Frontal cortex (tissue), 4 donors: ENCODE measurements around the gene CHD1L. TPM values are rescaled to one million over a fixed set of nuclear protein-coding genes. Genes with fewer than 3 reads are reported as not detected.
"Not testable (repeated sequence)": the region's sequence is repeated elsewhere in the genome, so short reads cannot be mapped to it uniquely, and the experiment has no call there.

ENCODE experiments used
- DNase-seq, 2 donors: peaks; one replicate each; pipeline ENCODE4 v3.0.0; 2012; ENCODE audit warnings: low spot score in 2 of 2
- FAIRE-seq: peaks from 2 replicates; lab custom pipeline; 2012; peaks lifted over from hg19 to GRCh38; lab: Jason Lieb, UNC
- total RNA-seq: library from RNA; depleted of rRNA; stranded (reverse); fragments of >200 nt; gene quantifications from one replicate; pipeline ENCODE4 v1.2.3, GENCODE V29; 2014
- donor health status: control.
- donor health status: control.
- donor health status: control.

The CHD1L gene
- total RNA-seq, 1 donor from 2014 or later = 16.3 TPM

DNA sequence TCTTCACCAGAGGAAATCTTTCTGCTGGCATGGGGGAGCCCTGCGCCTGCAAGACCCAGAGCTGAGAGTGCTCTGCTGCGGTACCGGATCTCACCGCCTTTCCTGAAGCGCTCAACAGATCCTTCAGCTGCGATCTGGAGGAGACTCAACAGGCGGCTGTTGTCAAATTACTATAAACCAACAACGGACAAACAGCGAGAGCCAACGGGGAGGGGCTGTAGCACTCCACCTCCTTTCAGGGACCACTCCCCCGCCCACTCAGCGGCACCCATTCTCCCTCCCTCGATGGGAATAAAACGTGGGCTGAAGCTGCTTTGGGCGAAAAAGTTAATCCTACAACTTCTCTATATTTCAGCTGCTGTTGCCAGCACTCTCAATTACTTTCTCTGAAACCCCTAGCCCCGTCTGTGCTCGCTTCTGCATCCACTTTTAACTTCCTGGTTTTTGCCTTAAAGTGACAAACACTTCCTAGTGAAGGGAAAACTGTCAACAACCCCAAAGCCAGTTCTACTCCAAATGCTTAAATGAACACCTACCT is 17.2 kb upstream of the CHD1L start, which contains the start of gene FMO5:
Gene FMO5 (minus strand): TSS at position 147 of the 538 bp plus-strand sequence. CDS start 310 bp downstream, outside the sequence.
- DNase-seq (peak in 1 of 2 donors; percentile 53), FAIRE-seq (no peak)

DNA sequence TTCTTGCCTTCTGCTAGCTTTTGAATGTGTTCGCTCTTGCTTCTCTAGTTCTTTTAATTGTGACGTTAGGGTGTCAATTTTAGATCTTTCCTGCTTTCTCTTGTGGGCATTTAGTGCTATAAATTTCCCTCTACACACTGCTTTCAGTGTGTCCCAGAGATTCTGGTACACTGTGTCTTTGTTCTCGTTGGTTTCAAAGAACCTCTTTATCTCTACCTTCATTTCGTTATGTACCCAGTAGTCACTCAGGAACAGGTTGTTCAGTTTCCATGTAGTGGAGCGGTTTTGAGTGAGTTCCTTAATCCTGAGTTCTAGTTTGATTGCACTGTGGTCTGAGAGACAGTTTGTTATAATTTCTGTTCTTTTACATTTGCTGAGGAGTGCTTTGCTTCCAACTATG is 11.5 kb upstream of the CHD1L start:
- DNase-seq, FAIRE-seq: not testable (repeated sequence)

- not testable (repeated sequence) for DNase-seq, FAIRE-seq
Observed at GRCh38 chr1:147233903-147234302, 8.6 kb upstream of the CHD1L start.

GRCh38 chr1:147235822-147236221 is 6.7 kb upstream of the CHD1L start:
- DNase-seq (no peak), FAIRE-seq (no peak)

DNA sequence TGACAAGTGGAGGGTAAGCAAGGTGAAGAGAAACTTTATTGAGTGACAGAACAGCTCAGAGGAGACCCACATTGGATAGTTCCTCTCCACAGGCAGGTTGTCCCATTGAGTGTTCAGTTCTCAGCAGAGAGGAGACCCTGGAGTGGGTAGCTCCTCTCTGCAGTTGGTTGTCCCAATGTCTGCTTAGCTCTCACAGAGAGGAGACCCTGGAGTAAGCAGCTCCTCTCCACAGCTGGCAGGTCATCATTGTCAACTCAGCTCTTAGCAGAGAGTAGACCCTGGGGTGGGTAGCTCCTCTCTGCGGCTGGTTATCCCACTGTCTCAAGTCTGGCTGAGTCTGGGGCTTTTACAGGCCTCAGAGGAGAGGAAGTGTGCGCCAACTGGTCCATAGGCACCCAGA is 6.0 kb upstream of the CHD1L start:
- FAIRE-seq (no peak), DNase-seq (no peak)

DNA sequence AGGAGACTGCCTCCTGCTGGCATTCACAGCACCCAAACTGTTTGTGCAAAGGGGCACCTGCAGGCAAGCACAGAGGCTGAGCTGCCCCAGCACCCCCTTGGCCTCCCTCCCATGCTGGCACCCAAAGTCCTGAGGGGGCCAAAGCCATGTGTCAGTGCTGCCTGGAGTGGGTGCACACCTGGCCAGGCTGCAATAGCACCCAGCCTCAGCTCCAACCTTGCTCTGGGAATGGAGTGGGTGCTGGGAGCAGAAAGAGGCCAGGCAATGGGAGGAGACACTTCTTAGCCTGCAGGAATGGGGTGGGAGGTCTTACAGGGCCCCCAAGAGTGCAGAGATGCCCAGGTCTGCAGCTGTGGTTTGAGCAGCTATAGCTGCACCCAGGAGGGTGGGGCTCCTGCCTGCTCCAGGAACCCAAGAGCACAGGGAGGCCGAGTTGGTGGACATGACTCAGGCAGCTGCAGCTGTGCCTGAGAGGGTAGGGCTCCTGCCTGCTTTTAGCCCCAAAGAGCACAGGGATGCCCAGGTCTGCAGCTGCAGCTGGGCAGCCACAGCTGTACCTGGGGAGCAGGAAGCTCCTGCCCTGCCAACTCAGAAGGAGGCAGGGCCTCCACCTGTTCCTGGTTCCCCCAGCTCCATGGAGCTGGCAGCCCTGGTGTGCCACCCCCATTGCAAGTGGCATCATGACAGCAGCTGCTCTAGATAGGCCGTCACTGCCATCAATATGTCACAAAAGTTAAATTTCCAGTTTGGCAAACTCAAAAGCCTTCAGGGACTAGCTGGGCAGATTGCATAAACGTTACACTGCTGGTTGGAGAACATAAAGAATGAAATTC is 5.3 kb upstream of the CHD1L start:
- no peak for FAIRE-seq
- DNase-seq = no peak

GRCh38 chr1:147238053-147238902 is 4.2 kb upstream of the CHD1L start:
- DNase-seq = no peak
- no peak for FAIRE-seq

GRCh38 chr1:147238925-147239820 is 3.3 kb upstream of the CHD1L start:
- FAIRE-seq (no peak), DNase-seq (no peak)

DNA sequence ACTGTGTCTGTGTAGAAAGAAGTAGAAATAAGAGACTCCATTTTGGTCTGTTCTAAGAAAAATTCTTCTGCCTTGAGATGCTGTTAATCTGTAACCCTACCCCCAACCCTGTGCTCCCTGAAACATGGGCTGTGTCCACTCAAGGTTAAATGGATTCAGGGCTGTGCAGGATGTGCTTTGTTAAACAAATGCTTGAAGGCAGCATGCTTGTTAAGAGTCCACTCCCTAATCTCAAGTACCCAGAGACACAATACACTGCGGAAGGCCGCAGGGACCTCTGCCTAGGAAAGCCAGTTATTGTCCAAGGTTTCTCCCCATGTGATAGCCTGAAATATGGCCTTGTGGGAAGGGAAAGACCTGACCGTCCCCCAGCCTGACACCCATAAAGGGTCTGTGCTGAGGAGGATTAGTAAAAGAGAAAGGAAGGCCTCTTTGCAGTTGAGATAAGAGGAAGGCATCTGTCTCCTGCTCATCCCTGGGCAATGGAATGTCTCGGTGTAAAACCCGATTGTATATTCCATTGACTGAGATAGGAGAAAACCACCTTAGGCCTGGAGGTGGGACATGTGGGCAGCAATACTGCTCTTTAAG is 2.3 kb upstream of the CHD1L start:
- not testable (repeated sequence) for DNase-seq, FAIRE-seq

GRCh38 chr1:147241934-147242448 is 493 bp upstream of the CHD1L start:
- no peak for DNase-seq
- FAIRE-seq = no peak

DNA sequence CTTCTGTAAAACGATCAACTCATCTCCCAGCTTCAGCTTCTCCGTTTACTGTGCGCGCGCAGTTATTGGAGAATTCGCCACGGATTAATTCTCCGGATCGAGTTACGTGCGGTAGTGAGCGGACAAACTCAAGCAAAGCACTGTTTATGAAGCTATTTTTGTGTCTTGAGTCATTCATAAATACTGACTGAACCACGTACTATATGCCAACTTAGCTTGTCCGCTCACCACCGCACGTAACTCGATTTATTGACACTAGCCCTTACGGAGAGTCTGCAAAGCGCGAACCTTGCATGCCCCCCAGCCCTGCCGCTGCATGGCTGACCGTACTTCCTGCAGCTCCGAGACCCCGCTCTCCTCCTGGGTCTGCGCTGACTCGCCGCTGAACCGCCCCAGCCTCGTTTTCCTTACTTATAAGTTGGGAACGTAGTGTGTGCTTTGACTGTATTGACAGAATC is 773 bp downstream of the CHD1L start:
- DNase-seq (peak in 1 of 2 donors; percentile 17), FAIRE-seq (no peak)

GRCh38 chr1:147243841-147244240 is 1.4 kb downstream of the CHD1L start:
- FAIRE-seq (no peak), DNase-seq (no peak)

- FAIRE-seq (no peak), DNase-seq (no peak)
Observed at GRCh38 chr1:147245129-147245528, 2.6 kb downstream of the CHD1L start.

- DNase-seq = no peak
- no peak for FAIRE-seq
Observed at GRCh38 chr1:147245586-147246021, 3.1 kb downstream of the CHD1L start.

- DNase-seq (no peak), FAIRE-seq (no peak)
Observed at GRCh38 chr1:147246044-147246690, 3.7 kb downstream of the CHD1L start.

- FAIRE-seq (no peak), DNase-seq (no peak)
Observed at GRCh38 chr1:147246910-147247655, 4.6 kb downstream of the CHD1L start.

DNA sequence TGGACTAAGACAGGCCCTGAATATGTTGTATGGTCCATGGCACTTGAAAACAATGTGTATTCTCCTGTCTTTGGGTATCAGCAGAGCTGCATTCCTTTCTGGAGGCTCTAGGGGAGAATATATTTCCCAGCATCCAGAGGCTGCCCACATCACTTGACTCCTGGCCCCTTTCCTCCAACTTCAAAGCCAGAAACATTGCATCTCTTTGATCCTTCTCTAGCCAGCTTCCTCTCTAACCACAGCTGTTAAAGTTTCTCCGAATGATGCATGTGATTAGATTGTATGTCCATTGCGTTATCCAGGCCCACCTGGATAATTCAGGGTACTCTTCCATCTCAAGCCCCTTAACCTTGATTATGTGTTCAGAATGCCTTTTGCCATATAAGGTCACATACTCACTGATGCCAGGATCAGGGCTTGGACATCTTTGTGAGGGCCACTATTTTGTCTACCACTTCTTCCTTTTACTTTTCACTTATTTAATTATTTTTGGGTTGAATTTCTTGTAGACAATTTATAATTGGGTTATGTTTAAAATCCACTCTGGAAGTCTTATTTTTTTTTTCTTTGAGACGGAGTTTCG is 5.3 kb downstream of the CHD1L start:
- no peak for DNase-seq
- FAIRE-seq = no peak
